Measurements from ENCODE around the gene JAK3. TPM values are rescaled to one million over a fixed set of nuclear protein-coding genes. Genes with fewer than 3 reads are reported as not detected.

JAK3 gene
- total RNA-seq, 1 experiment from 2014 or later, result not detected

GRCh38 chr19:17796838-17797423 is 50.9 kb downstream of the JAK3 start:
- no peaks in the 10 kb centered on the region for H3K9me3 Mint-ChIP-seq (ENCODE audit: unreplicated experiment)
- no peaks in the 10 kb centered on the region for H3K36me3 Mint-ChIP-seq (ENCODE audit: insufficient read depth, unreplicated experiment)
- Histone ChIP-seq H3K4me3 (ENCODE audit: low read depth, low read length) (no peak overlapping the region), H3K27me3 (replicated peaks; ENCODE audit: control insufficient read depth, insufficient read depth, low read length) (no peaks in the 10 kb centered on the region), H3K36me3 (ENCODE audit: control insufficient read depth, insufficient read depth, low read length) (no peaks in the 10 kb centered on the region), H3K4me1 (peaks cover 22% of the 10 kb centered on the region), H3K9me3 (no peaks in the 10 kb centered on the region; the same call in 1 of the 2 replicates)
- no peak for DNase-seq
- no peak for TF ChIP-seq CTCF (IDR thresholded peaks at IDR 0.05; ENCODE audit: insufficient read depth in 1 of 2, low read depth in 1 of 2, low read length in 1 of 2, severe bottlenecking in 1 of 2, unreplicated experiment in 1 of 2)
- ChIA-PET POLR2A (interaction anchor here (0.5 kb wide), 1 partner anchor 1832 kb away, joined by 3 read pairs; no protein-coding TSS in a partner anchor), CTCF (no interaction called here)
- no peak overlapping the region for H3K4me3 Mint-ChIP-seq (ENCODE audit: unreplicated experiment)
- no TSS peak for BruUV-seq (replicated peaks)
- peaks cover 2% of the 10 kb centered on the region for H3K27me3 Mint-ChIP-seq (ENCODE audit: insufficient read depth, unreplicated experiment)
- no peak overlapping the region for H3K27ac Mint-ChIP-seq (ENCODE audit: unreplicated experiment)
- intact Hi-C loops (cut with micrococcal nuclease; ENCODE audit: unreplicated experiment), result no loop called here
- H3K4me1 Mint-ChIP-seq (ENCODE audit: low read depth, unreplicated experiment), result no peaks in the 10 kb centered on the region

- ChIA-PET POLR2A (no interaction called here), CTCF (no interaction called here)
- H3K9me3 Mint-ChIP-seq (ENCODE audit: unreplicated experiment), result no peaks in the 10 kb centered on the region
- peak; percentile 48 to 86 for DNase-seq
- no peaks in the 10 kb centered on the region for H3K36me3 Mint-ChIP-seq (ENCODE audit: insufficient read depth, unreplicated experiment)
- H3K36me3 ChIP-seq (ENCODE audit: control insufficient read depth, insufficient read depth, low read length), result no peaks in the 10 kb centered on the region
- H3K9me3 ChIP-seq, result no peaks in the 10 kb centered on the region; the same call in 1 of the 2 replicates
- H3K27me3 Mint-ChIP-seq (ENCODE audit: insufficient read depth, unreplicated experiment), result peaks cover 2% of the 10 kb centered on the region
- no TSS peak for BruUV-seq (replicated peaks)
- H3K27ac Mint-ChIP-seq (ENCODE audit: unreplicated experiment), result no peak overlapping the region
- H3K4me3 ChIP-seq (ENCODE audit: low read depth, low read length), result peak overlapping the region; percentile 51
- peaks cover 22% of the 10 kb centered on the region for H3K4me1 ChIP-seq
- H3K4me3 Mint-ChIP-seq (ENCODE audit: unreplicated experiment), result no peak overlapping the region
- H3K4me1 Mint-ChIP-seq (ENCODE audit: low read depth, unreplicated experiment), result no peaks in the 10 kb centered on the region
- no peaks in the 10 kb centered on the region for H3K27me3 ChIP-seq (replicated peaks; ENCODE audit: control insufficient read depth, insufficient read depth, low read length)
- TF ChIP-seq CTCF (IDR thresholded peaks at IDR 0.05; ENCODE audit: insufficient read depth in 1 of 2, low read depth in 1 of 2, low read length in 1 of 2, severe bottlenecking in 1 of 2, unreplicated experiment in 1 of 2), result no peak
- intact Hi-C loops (cut with micrococcal nuclease; ENCODE audit: unreplicated experiment), result no loop called here
Measured at GRCh38 chr19:17796013-17796837, 51.6 kb downstream of the JAK3 start.

- no TSS peak for BruUV-seq (replicated peaks)
- no peak for TF ChIP-seq CTCF (IDR thresholded peaks at IDR 0.05; ENCODE audit: insufficient read depth in 1 of 2, low read depth in 1 of 2, low read length in 1 of 2, severe bottlenecking in 1 of 2, unreplicated experiment in 1 of 2)
- peaks cover 22% of the 10 kb centered on the region for H3K4me1 ChIP-seq
- no peak for DNase-seq
- H3K4me1 Mint-ChIP-seq (ENCODE audit: low read depth, unreplicated experiment), result no peaks in the 10 kb centered on the region
- H3K36me3 Mint-ChIP-seq (ENCODE audit: insufficient read depth, unreplicated experiment), result no peaks in the 10 kb centered on the region
- peaks cover 2% of the 10 kb centered on the region for H3K27me3 Mint-ChIP-seq (ENCODE audit: insufficient read depth, unreplicated experiment)
- intact Hi-C loops (cut with micrococcal nuclease; ENCODE audit: unreplicated experiment), result no loop called here
- H3K27me3 ChIP-seq (replicated peaks; ENCODE audit: control insufficient read depth, insufficient read depth, low read length), result no peaks in the 10 kb centered on the region
- no peaks in the 10 kb centered on the region for H3K9me3 Mint-ChIP-seq (ENCODE audit: unreplicated experiment)
- H3K4me3 ChIP-seq (ENCODE audit: low read depth, low read length), result peak overlapping the region; percentile 51
- H3K4me3 Mint-ChIP-seq (ENCODE audit: unreplicated experiment), result peak overlapping the region; percentile 67
- ChIA-PET CTCF (interaction anchor here (0.5 kb wide), 1 partner anchor 32 kb away, joined by 3 read pairs; no protein-coding TSS in a partner anchor), POLR2A (no interaction called here)
- H3K36me3 ChIP-seq (ENCODE audit: control insufficient read depth, insufficient read depth, low read length), result no peaks in the 10 kb centered on the region
- H3K27ac Mint-ChIP-seq (ENCODE audit: unreplicated experiment), result no peak overlapping the region
- H3K9me3 ChIP-seq, result no peaks in the 10 kb centered on the region; the same call in 1 of the 2 replicates
Measured at GRCh38 chr19:17795495-17795856, 52.3 kb downstream of the JAK3 start.

All from Caco-2 (cell line).